HepG2 (cell line): Measurements from ENCODE around the gene KLHDC8B. TPM values are rescaled to one million over a fixed set of nuclear protein-coding genes. Genes with fewer than 3 reads are reported as not detected.

Experiments
- ATAC-seq: fragments of 200-7000 bp; cut with Tn5 transposase; 3 replicates; pipeline ENCODE4 v1.9.1; 2020; ENCODE audit warnings: mild to moderate bottlenecking, moderate library complexity
- BruUV-seq: library from RNA; stranded (reverse); fragments of 400-500 nt; replicated peaks from 2 replicates; lab custom pipeline; 2021; lab: Mats Ljungman, UMichigan
- CTCF ChIA-PET: fragments of 300-600 bp; formaldehyde crosslinking; extraction: SDS; loops from one replicate; lab custom pipeline; 2021; ENCODE audit warnings: low total read pairs, inconsistent platforms, low intra/inter-chr PET ratio; lab: Yijun Ruan, JAX
- POLR2A ChIA-PET: fragments of 350-600 bp; sonication (Branson Sonifier 250); formaldehyde crosslinking; loops from one replicate; lab custom pipeline; 2020; ENCODE audit warnings: antibody characterized with exemption, inconsistent platforms; lab: Yijun Ruan, JAX
- DNase-seq: peaks from one replicate; pipeline ENCODE4 v3.0.0-alpha.2; 2015; ENCODE audit warnings: low spot score
- FAIRE-seq: peaks from 3 replicates; lab custom pipeline; 2011; peaks lifted over from hg19 to GRCh38; lab: Jason Lieb, UNC
- H2AFZ ChIP-seq: one replicate; pipeline ENCODE4 v1.6.1; 2011; ENCODE audit warnings: low read length, inconsistent platforms
- H3K27ac ChIP-seq: fragments of 300-600 bp; 3 replicates; pipeline ENCODE4 v1.8.0; 2011; ENCODE audit warnings: mixed run types, mild to moderate bottlenecking, mixed read lengths, low read length, inconsistent platforms; ENCODE audit not compliant: insufficient read depth; ENCODE audit errors: extremely low read length
- H3K27me3 ChIP-seq, 2 experiments: fragments of 200-600 bp in 1 of 2; 2 replicates in 1 of 2; 3 replicates in 1 of 2; pipeline versions ENCODE4 v1.6.0 to v1.8.0; 2011; ENCODE audit warnings: low read length in 2 of 2, mild to moderate bottlenecking in 2 of 2, moderate library complexity in 2 of 2, inconsistent platforms in 1 of 2; ENCODE audit not compliant: insufficient read depth in 2 of 2, control insufficient read depth in 1 of 2
- H3K36me3 ChIP-seq, 2 experiments: fragments of 200-600 bp in 1 of 2; replicated peaks in 1 of 2; 2 replicates in 1 of 2; 3 replicates in 1 of 2; pipeline versions ENCODE4 v1.5.1 to v1.8.0; 2011; ENCODE audit warnings: low read length in 2 of 2, inconsistent platforms in 1 of 2; ENCODE audit not compliant: insufficient read depth in 2 of 2, control insufficient read depth in 1 of 2
- H3K4me1 ChIP-seq: 2 replicates; pipeline ENCODE4 v1.5.1; 2012; ENCODE audit warnings: low read length, inconsistent platforms; ENCODE audit not compliant: insufficient read depth
- H3K4me2 ChIP-seq: 2 replicates; pipeline ENCODE4 v1.6.0; 2011; ENCODE audit warnings: low read depth, low read length, inconsistent platforms
- H3K4me3 ChIP-seq, 3 experiments: fragments of 200-600 bp in 1 of 3; sonication (generic), shearing (Covaris generic) in 1 of 3; replicated peaks in 1 of 3; 2 replicates each; pipeline ENCODE4 v1.5.1; 2011 to 2016; ENCODE audit warnings: low read length in 3 of 3, inconsistent platforms in 2 of 3, low read depth in 2 of 3, mild to moderate bottlenecking in 2 of 3, control low read depth in 1 of 3, mixed read lengths in 1 of 3; ENCODE audit not compliant: insufficient read depth in 1 of 3
- H3K79me2 ChIP-seq: one replicate; pipeline ENCODE4 v1.6.1; 2011; ENCODE audit warnings: low read length, inconsistent platforms; ENCODE audit not compliant: insufficient read depth
- H3K9ac ChIP-seq: 2 replicates; pipeline ENCODE4 v1.6.0; 2011; ENCODE audit warnings: mild to moderate bottlenecking, low read depth, low read length, inconsistent platforms; ENCODE audit not compliant: insufficient read depth
- H3K9me3 ChIP-seq: 2 replicates; pipeline ENCODE4 v1.5.1; 2012; ENCODE audit warnings: mild to moderate bottlenecking, low read length
- H4K20me1 ChIP-seq: 2 replicates; pipeline ENCODE4 v1.6.0; 2011; ENCODE audit warnings: inconsistent platforms, mild to moderate bottlenecking, low read length, moderate library complexity; ENCODE audit not compliant: insufficient read depth
- GPN1 ChIP-seq: sonication (generic); formaldehyde crosslinking; IDR thresholded peaks from 2 replicates; pipeline ENCODE4 v1.5.1; 2020; ENCODE audit warnings: missing genetic modification reagents, borderline replicate concordance
- HMG20A ChIP-seq: IDR thresholded peaks from 2 replicates; pipeline ENCODE4 v1.6.1; 2016; ENCODE audit warnings: borderline replicate concordance
- KAT2B ChIP-seq: fragments of 150-350 bp; IDR thresholded peaks from 2 replicates; pipeline ENCODE4 v1.6.1; 2014; ENCODE audit warnings: low read depth, low read length, borderline replicate concordance
- KDM5A ChIP-seq: fragments of 200-600 bp; sonication (generic); IDR thresholded peaks from 2 replicates; pipeline ENCODE4 v1.7.0; 2018; ENCODE audit warnings: antibody characterized with exemption, mild to moderate bottlenecking, low read length, borderline replicate concordance
- KLF9 ChIP-seq: IDR thresholded peaks from 2 replicates; pipeline ENCODE4 v1.6.1; 2016; ENCODE audit warnings: low read depth
- MED1 ChIP-seq: sonication (generic); formaldehyde crosslinking; IDR thresholded peaks from 2 replicates; pipeline ENCODE4 v1.4.0; 2020; ENCODE audit warnings: missing genetic modification reagents
- MXI1 ChIP-seq: IDR thresholded peaks from 3 replicates; pipeline ENCODE4 v1.6.1; 2012; ENCODE audit warnings: low read depth, low read length, inconsistent platforms, borderline replicate concordance
- NCOA5 ChIP-seq: sonication (generic); formaldehyde crosslinking; IDR thresholded peaks from 2 replicates; pipeline ENCODE4 v1.4.0; 2020; ENCODE audit warnings: missing genetic modification reagents
- NONO ChIP-seq, 2 experiments: fragments of 450-650 bp in 1 of 2; sonication (generic) in 1 of 2; formaldehyde crosslinking in 1 of 2; IDR thresholded peaks in 1 of 2; conservative IDR thresholded peaks in 1 of 2; 2 replicates each; pipeline versions ENCODE4 v1.6.1 to v1.8.0; 2017 to 2022; ENCODE audit warnings: mild to moderate bottlenecking in 1 of 2, missing genetic modification reagents in 1 of 2, moderate library complexity in 1 of 2
- ZNF235 ChIP-seq: sonication (generic); formaldehyde crosslinking; IDR thresholded peaks from 2 replicates; pipeline ENCODE4 v1.8.1; 2023; ENCODE audit warnings: mild to moderate bottlenecking, missing genetic modification reagents, borderline replicate concordance
- ZNF431 ChIP-seq: sonication (generic); formaldehyde crosslinking; IDR thresholded peaks from 2 replicates; pipeline ENCODE4 v1.9.0; 2022; ENCODE audit warnings: missing genetic modification reagents, low read depth, mild to moderate bottlenecking, borderline replicate concordance
- ZNF816 ChIP-seq: sonication (generic); formaldehyde crosslinking; IDR thresholded peaks from 2 replicates; pipeline ENCODE4 v1.8.0; 2022; ENCODE audit warnings: missing genetic modification reagents, mild to moderate bottlenecking, borderline replicate concordance
- ZSCAN30 ChIP-seq: sonication (generic); formaldehyde crosslinking; IDR thresholded peaks from 2 replicates; pipeline ENCODE4 v1.5.0; 2020; ENCODE audit warnings: mild to moderate bottlenecking, missing genetic modification reagents
- WGBS: methylation state at CpG from one replicate; pipeline ENCODE4 v1.1.6; 2017; ENCODE audit warnings: low lambda C conversion rate; 5-methylcytosine and 5-hydroxymethylcytosine counted together
- in situ Hi-C: cut with HindIII; loops from 2 replicates; pipeline ENCODE4 v1.10.0; 2017; ENCODE audit warnings: low pct_unique_long_range_greater_than_20kb; ENCODE audit not compliant: extremely low pct_ligation_motif_present
- intact Hi-C: fragments of 100-400 bp; cut with micrococcal nuclease; formaldehyde crosslinking; loops from one replicate; pipeline ENCODE4 v1.10.0; 2022; ENCODE audit not compliant: unreplicated experiment
- polyA plus RNA-seq, 8 experiments: library from polyadenylated mRNA; depleted of rRNA in 3 of 8; stranded (reverse) in 7 of 8; unstranded in 1 of 8; fragments of >200 nt; fragmentation: Illumina TruSeq in 4 of 8; extraction: Trizol in 4 of 8; gene quantifications; 2 replicates each; pipeline versions ENCODE4 v1.2.1 to v1.2.3, GENCODE V29; 2011 to 2016; ENCODE audit warnings: low read depth in 4 of 8, missing spikeins in 1 of 8, mixed read lengths in 1 of 8; ENCODE audit not compliant: insufficient read depth in 1 of 8
- total RNA-seq, 5 experiments: library from RNA; depleted of rRNA; stranded (reverse); fragments of >200 nt; fragmentation: Illumina TruSeq; extraction: Trizol; gene quantifications; 2 replicates each; pipeline ENCODE4 v1.2.3, GENCODE V29; 2016; ENCODE audit warnings: low read depth in 1 of 5
- TF ChIP-seq, protein P1 (sequence below): sonication (generic); formaldehyde crosslinking; conservative IDR thresholded peaks from 2 replicates; pipeline ENCODE4 v1.8.0; 2022; ENCODE audit warnings: low read depth, missing genetic modification reagents
- TF ChIP-seq, protein P2 (sequence below): sonication (generic); formaldehyde crosslinking; conservative IDR thresholded peaks from 2 replicates; pipeline ENCODE4 v1.5.0; 2020; ENCODE audit warnings: missing genetic modification reagents

The KLHDC8B gene
- total and polyA plus RNA-seq, 2 of the 13 experiments (the other 11 are each of a cell fraction or from before 2014, with no cell fraction given), result 17.2 to 17.8 TPM

DNA sequence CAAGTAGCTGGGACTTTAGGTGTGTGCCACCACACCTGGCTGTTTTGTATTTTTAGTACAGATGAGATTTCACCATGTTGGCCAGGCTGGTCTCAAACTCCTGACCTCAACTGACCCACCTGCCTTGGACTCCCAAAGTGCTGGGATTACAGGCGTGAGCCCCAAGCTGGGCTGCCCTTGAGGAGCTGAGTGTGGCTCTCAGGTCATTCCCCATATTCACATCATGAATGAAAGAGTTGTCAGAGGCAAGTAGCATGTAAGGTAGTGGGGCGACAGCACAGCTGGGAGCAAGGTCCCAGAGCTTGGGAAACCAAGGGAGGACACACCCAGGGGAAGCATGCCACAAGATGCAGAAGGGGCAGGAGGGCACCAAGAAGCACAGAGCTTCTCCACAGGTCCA lies 10.2 kb upstream of the KLHDC8B start:
- Histone ChIP-seq H3K27me3 (no peaks in the 10 kb centered on the region; a peak in 1 of 5 replicates), H3K27ac (no peak overlapping the region), H3K4me2 (no peak overlapping the region), H3K4me1 (peaks cover 30% of the 10 kb centered on the region), H3K79me2 (peaks cover 16% of the 10 kb centered on the region), H3K36me3 (peaks cover 5 to 20% of the 10 kb centered on the region in 2 experiments; a peak in 4 of 5 replicates), H3K9me3 (no peaks in the 10 kb centered on the region), H4K20me1 (no peaks in the 10 kb centered on the region), H3K9ac (no peak overlapping the region), H3K4me3 (no peak overlapping the region), H2AFZ (no peak overlapping the region)
- CTCF ChIA-PET, result no interaction called here
- in situ Hi-C loops (loop anchor here (25.0 kb wide), 1 partner anchor 276 kb away; the partner anchor contains the start of gene NICN1), intact Hi-C loops (no loop called here)
- FAIRE-seq (no peak), ATAC-seq (no peak), DNase-seq (no peak)
- TF ChIP-seq ZSCAN30, result no peak
- TF ChIP-seq HMG20A (CRISPR knock-in tag), result no peak
- TF ChIP-seq ZNF235 (CRISPR knock-in tag), result no peak
- no peak for TF ChIP-seq KDM5A
- TF ChIP-seq KLF9, result no peak
- no peak for TF ChIP-seq NCOA5
- TF ChIP-seq, protein P1, sequence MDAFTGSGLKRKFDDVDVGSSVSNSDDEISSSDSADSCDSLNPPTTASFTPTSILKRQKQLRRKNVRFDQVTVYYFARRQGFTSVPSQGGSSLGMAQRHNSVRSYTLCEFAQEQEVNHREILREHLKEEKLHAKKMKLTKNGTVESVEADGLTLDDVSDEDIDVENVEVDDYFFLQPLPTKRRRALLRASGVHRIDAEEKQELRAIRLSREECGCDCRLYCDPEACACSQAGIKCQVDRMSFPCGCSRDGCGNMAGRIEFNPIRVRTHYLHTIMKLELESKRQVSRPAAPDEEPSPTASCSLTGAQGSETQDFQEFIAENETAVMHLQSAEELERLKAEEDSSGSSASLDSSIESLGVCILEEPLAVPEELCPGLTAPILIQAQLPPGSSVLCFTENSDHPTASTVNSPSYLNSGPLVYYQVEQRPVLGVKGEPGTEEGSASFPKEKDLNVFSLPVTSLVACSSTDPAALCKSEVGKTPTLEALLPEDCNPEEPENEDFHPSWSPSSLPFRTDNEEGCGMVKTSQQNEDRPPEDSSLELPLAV (CRISPR knock-in tag), result no peak
- TF ChIP-seq GPN1, result no peak
- TF ChIP-seq MED1 (CRISPR knock-in tag), result no peak
- TF ChIP-seq, protein P2, sequence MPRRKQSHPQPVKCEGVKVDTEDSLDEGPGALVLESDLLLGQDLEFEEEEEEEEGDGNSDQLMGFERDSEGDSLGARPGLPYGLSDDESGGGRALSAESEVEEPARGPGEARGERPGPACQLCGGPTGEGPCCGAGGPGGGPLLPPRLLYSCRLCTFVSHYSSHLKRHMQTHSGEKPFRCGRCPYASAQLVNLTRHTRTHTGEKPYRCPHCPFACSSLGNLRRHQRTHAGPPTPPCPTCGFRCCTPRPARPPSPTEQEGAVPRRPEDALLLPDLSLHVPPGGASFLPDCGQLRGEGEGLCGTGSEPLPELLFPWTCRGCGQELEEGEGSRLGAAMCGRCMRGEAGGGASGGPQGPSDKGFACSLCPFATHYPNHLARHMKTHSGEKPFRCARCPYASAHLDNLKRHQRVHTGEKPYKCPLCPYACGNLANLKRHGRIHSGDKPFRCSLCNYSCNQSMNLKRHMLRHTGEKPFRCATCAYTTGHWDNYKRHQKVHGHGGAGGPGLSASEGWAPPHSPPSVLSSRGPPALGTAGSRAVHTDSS (CRISPR knock-in tag), result no peak
- no peak for TF ChIP-seq MXI1
- no peak for TF ChIP-seq NONO (IDR thresholded peaks at IDR 0.05)
- TF ChIP-seq NONO (CRISPR knock-in tag; conservative IDR thresholded peaks at IDR 0.05), result no peak
- no peak for TF ChIP-seq ZNF431
- TF ChIP-seq ZNF816 (CRISPR knock-in tag), result no peak
- TF ChIP-seq KAT2B, result no peak
- BruUV-seq, result no TSS peak
- WGBS, result 92% methylated on average over 1 of the region's 2 CpGs
- POLR2A ChIA-PET, result no interaction called here
